Measurements from ENCODE around the gene TMEM120B.

Gene TMEM120B

DNA sequence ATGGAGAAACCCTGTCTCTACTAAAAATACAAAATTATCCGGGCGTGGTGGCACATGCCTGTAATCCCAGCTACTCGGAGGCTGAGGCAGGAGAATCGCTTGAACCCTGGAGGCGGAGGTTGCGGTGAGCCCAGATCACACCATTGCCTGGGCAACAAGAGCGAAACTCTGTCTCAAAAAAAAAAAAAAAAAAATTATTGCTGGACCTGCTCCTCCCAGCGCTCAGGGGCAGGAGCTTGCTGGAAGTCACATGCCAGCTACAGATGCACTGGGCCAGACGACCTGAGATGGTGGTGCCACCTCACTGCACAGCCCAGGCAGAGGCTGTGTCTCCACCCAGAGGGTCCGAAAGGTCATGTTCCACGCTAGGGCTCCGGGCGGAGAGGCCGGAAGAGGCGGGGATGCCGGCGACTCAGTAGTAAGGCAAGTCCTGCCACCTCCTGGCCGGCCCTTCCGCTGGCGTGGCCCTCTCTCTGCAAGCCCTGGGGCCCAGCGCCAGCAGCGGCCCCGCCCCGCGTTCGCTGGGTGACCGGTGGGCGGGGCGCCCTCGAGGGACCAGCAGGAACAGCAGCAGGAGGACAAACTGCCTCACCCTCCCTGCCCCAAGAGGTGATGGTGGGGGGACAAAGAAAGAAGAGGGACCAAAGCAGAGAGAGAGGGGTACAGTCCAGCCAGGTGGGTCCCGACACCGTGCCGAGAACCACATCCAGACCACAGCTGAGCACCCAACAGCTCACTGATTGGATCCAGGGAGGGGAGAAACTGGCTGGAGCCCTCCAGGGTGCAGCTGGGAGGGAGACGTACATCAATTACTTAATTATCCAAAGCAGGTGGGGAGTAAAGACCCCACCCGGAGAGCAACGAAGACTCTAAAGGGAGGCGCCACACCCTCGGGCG lies 84.6 kb downstream of the TMEM120B start:
- no peaks in the 10 kb centered on the region for H3K27me3 ChIP-seq (ENCODE audit: insufficient read depth, low read length)

DNA sequence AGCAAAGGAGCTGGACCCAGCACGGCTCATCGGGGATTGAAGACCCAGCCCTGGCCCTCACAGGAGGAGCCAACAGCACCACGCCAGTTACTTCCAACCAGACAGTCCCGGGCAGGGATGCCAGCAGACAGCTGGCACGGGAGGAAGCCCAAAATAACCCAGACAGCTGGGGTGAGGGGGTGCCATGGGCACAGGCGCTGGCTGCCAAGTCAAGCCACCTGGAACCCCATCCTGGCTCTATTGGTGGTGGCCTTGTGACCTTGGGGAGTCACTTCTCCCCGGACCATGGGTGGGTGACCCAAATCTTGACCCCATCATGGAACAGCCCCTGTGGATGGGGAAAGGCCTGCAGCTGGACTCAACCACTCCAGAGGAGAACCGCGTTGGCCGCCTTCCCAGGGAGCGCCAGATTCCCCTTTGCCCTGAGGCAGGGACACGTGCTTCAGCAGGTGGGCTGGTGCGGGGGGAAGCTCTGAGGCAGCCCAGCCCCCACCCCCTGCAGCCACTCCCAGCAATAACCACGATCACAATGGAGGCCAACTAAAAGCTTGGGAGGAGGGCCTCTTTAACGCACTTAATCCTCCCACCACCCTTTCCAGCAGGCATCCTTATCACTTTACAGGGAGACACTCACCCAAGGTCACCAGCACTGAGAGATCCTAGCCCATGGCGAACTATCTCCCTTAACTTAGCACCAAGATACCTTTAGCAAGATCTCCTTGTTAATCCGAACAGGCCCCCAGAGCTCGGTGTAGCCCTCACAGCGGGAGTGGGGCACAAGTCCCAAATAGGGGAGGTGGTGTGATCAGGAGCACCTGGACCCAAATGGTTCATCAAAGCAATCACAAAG lies 85.6 kb downstream of the TMEM120B start:
- H3K27me3 ChIP-seq (ENCODE audit: insufficient read depth, low read length) = no peaks in the 10 kb centered on the region
- TF ChIP-seq, protein P1, sequence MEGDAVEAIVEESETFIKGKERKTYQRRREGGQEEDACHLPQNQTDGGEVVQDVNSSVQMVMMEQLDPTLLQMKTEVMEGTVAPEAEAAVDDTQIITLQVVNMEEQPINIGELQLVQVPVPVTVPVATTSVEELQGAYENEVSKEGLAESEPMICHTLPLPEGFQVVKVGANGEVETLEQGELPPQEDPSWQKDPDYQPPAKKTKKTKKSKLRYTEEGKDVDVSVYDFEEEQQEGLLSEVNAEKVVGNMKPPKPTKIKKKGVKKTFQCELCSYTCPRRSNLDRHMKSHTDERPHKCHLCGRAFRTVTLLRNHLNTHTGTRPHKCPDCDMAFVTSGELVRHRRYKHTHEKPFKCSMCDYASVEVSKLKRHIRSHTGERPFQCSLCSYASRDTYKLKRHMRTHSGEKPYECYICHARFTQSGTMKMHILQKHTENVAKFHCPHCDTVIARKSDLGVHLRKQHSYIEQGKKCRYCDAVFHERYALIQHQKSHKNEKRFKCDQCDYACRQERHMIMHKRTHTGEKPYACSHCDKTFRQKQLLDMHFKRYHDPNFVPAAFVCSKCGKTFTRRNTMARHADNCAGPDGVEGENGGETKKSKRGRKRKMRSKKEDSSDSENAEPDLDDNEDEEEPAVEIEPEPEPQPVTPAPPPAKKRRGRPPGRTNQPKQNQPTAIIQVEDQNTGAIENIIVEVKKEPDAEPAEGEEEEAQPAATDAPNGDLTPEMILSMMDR (IDR thresholded peaks at IDR 0.05; ENCODE audit: low read length) = no peak
- no peak for TF ChIP-seq EZH2 (IDR thresholded peaks at IDR 0.05; ENCODE audit: borderline replicate concordance, low read length)
- H3K9ac ChIP-seq (ENCODE audit: low read length) = peak overlapping the region; percentile 69
- peaks cover 12% of the 10 kb centered on the region; the same call in 1 of the 2 replicates for H3K36me3 ChIP-seq (ENCODE audit: insufficient read depth, low read length)
- peaks cover 66% of the 10 kb centered on the region for H3K4me1 ChIP-seq (ENCODE audit: insufficient read depth, low read length, severe bottlenecking)
- H3K9me3 ChIP-seq (ENCODE audit: low read length) = no peaks in the 10 kb centered on the region
- peak overlapping the region; percentile 79 for H3K4me3 ChIP-seq (ENCODE audit: low read depth, low read length, poor library complexity, severe bottlenecking)
- H2AFZ ChIP-seq (ENCODE audit: low read length) = no peak overlapping the region
- no peaks in the 10 kb centered on the region for H3F3A ChIP-seq (ENCODE audit: insufficient read depth, low read length)
- no peaks in the 10 kb centered on the region for H4K20me1 ChIP-seq (ENCODE audit: insufficient read depth, low read length)
- peak overlapping the region; percentile 75 for H3K4me2 ChIP-seq (ENCODE audit: low read length)
- H3K79me2 ChIP-seq (ENCODE audit: insufficient read depth, low read length) = peaks cover 5% of the 10 kb centered on the region; the same call in 1 of the 2 replicates
- peak overlapping the region; percentile 92 for H3K27ac ChIP-seq (ENCODE audit: low read depth, low read length, poor library complexity, severe bottlenecking)
- H3K9me2 ChIP-seq (ENCODE audit: low read depth, low read length) = no peaks in the 10 kb centered on the region

More for the DNA sequence above, 84.6 kb downstream of the TMEM120B start:
- Histone ChIP-seq H3K4me1 (ENCODE audit: insufficient read depth, low read length, severe bottlenecking) (peaks cover 71% of the 10 kb centered on the region), H4K20me1 (ENCODE audit: insufficient read depth, low read length) (no peaks in the 10 kb centered on the region), H2AFZ (ENCODE audit: low read length) (no peak overlapping the region), H3K4me3 (ENCODE audit: low read depth, low read length, poor library complexity, severe bottlenecking) (peak overlapping the region; percentile 79), H3K4me2 (ENCODE audit: low read length) (peak overlapping the region; percentile 75), H3K36me3 (ENCODE audit: insufficient read depth, low read length) (peaks cover 12% of the 10 kb centered on the region; the same call in 1 of the 2 replicates), H3K79me2 (ENCODE audit: insufficient read depth, low read length) (peaks cover under 1% of the 10 kb centered on the region; the same call in 1 of the 2 replicates), H3K9me3 (ENCODE audit: low read length) (no peaks in the 10 kb centered on the region), H3K9ac (ENCODE audit: low read length) (peak overlapping the region; percentile 69; the same call in 1 of the 2 replicates), H3F3A (ENCODE audit: insufficient read depth, low read length) (no peaks in the 10 kb centered on the region), H3K9me2 (ENCODE audit: low read depth, low read length) (no peaks in the 10 kb centered on the region), H3K27ac (ENCODE audit: low read depth, low read length, poor library complexity, severe bottlenecking) (peak overlapping the region; percentile 92)
- no peak for TF ChIP-seq EZH2 (IDR thresholded peaks at IDR 0.05; ENCODE audit: borderline replicate concordance, low read length)
- TF ChIP-seq, protein P1 (IDR thresholded peaks at IDR 0.05; ENCODE audit: low read length) = no peak

DNA sequence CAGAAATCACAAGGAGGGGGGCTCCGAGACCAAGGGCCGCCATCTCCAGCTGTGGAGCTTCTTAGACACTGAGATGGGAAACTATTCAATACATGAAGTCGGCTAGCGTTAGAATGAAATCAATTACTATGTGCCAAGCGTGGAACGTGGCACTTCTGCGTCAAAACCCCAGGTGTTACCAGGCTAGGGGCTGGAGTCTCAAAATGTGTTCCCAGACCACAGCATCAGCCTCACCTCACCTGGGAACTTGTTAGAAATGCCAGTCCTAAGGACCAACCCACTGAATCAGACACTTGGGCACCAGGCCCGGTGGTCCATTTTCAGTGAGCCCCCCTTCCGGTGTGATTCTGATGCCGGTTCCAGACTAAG lies 86.2 kb downstream of the TMEM120B start:
- Histone ChIP-seq H3K9me2 (ENCODE audit: low read depth, low read length) (no peaks in the 10 kb centered on the region), H3K4me2 (ENCODE audit: low read length) (peak overlapping the region; percentile 75), H3K27me3 (ENCODE audit: insufficient read depth, low read length) (no peaks in the 10 kb centered on the region), H3K79me2 (ENCODE audit: insufficient read depth, low read length) (peaks cover 5% of the 10 kb centered on the region; the same call in 1 of the 2 replicates), H4K20me1 (ENCODE audit: insufficient read depth, low read length) (no peaks in the 10 kb centered on the region), H2AFZ (ENCODE audit: low read length) (no peak overlapping the region), H3K4me3 (ENCODE audit: low read depth, low read length, poor library complexity, severe bottlenecking) (peak overlapping the region; percentile 79), H3K4me1 (ENCODE audit: insufficient read depth, low read length, severe bottlenecking) (peaks cover 63% of the 10 kb centered on the region), H3K9me3 (ENCODE audit: low read length) (no peaks in the 10 kb centered on the region), H3K27ac (ENCODE audit: low read depth, low read length, poor library complexity, severe bottlenecking) (peak overlapping the region; percentile 92), H3F3A (ENCODE audit: insufficient read depth, low read length) (no peaks in the 10 kb centered on the region), H3K36me3 (ENCODE audit: insufficient read depth, low read length) (peaks cover 12% of the 10 kb centered on the region; the same call in 1 of the 2 replicates), H3K9ac (ENCODE audit: low read length) (peak overlapping the region; percentile 69)
- no peak for TF ChIP-seq EZH2 (IDR thresholded peaks at IDR 0.05; ENCODE audit: borderline replicate concordance, low read length)
- TF ChIP-seq, protein P1 (IDR thresholded peaks at IDR 0.05; ENCODE audit: low read length) = no peak

Measured in OCI-LY1 (cell line).